Right cardiac atrium (tissue), 5 donors: Measurements from ENCODE around the gene ITPK1. TPM values are rescaled to one million over a fixed set of nuclear protein-coding genes. Genes with fewer than 3 reads are reported as not detected.
A peak's percentile ranks its signal among the peaks of the same experiment; 100 is the strongest.

Experiments
- ATAC-seq, 2 donors: fragments of 200-7000 bp; cut with Tn5 transposase; one replicate each; pipeline versions ENCODE4 v1.8.0 to v1.9.1; 2020; ENCODE audit warnings: moderate library complexity in 2 of 2, mild to moderate bottlenecking in 1 of 2
- DNase-seq, 3 donors: peaks; one replicate each; pipeline ENCODE4 v3.0.0-alpha.2; 2020
- H3K27ac ChIP-seq: one replicate; pipeline ENCODE4 v1.5.1; 2013; ENCODE audit warnings: mild to moderate bottlenecking, low read length, control low read depth, moderate library complexity
- H3K27me3 ChIP-seq: one replicate; pipeline ENCODE4 v1.6.1; 2013; ENCODE audit not compliant: control insufficient read depth, insufficient read depth
- H3K4me1 ChIP-seq: one replicate; pipeline ENCODE4 v1.6.1; 2013; ENCODE audit warnings: low read length; ENCODE audit not compliant: control insufficient read depth, insufficient read depth
- H3K4me3 ChIP-seq: one replicate; pipeline ENCODE4 v1.5.1; 2013; ENCODE audit warnings: low read length, control low read depth
- H3K9me3 ChIP-seq: one replicate; pipeline ENCODE4 v1.6.1; 2013; ENCODE audit warnings: low read length; ENCODE audit not compliant: control insufficient read depth
- WGBS: extraction: QIAGEN DNeasy Blood & Tissue Kit; methylation state at CpG from one replicate; pipeline ENCODE4 v1.1.7; 2013; 5-methylcytosine and 5-hydroxymethylcytosine counted together
- intact Hi-C, 4 donors: fragments of 100-400 bp; cut with DNase I; formaldehyde crosslinking; loops; one replicate each; pipeline versions ENCODE4 v1.11.0 to v1.14.0; 2022 to 2023
- polyA plus RNA-seq: library from polyadenylated mRNA; stranded (reverse); fragments of 200-250 nt; gene quantifications from one replicate; pipeline ENCODE4 v1.2.3, GENCODE V29; 2013
- total RNA-seq, 4 donors: library from RNA; stranded (reverse); fragmentation: NEBNext Ultra II Directional; extraction: Animal tissue kit (Norgen Biotek cat#: 25700); gene quantifications; one replicate each; pipeline ENCODE4 v1.2.1, GENCODE V29; 2021
- donor health status: healthy with polysubstance abuse.
- donor health status: DM: no; HTN: yes; CAD: no.
- donor health status: DM: no; HTN: no; CAD: no.
- donor health status: DM: no; HTN: yes; CAD: no; lungs with severe emphysema.
- donor health status: DM: yes; HTN: yes; CAD: no.

The ITPK1 gene
- total and polyA plus RNA-seq, 5 donors: 78.2 to 135 (median 128) TPM

DNA sequence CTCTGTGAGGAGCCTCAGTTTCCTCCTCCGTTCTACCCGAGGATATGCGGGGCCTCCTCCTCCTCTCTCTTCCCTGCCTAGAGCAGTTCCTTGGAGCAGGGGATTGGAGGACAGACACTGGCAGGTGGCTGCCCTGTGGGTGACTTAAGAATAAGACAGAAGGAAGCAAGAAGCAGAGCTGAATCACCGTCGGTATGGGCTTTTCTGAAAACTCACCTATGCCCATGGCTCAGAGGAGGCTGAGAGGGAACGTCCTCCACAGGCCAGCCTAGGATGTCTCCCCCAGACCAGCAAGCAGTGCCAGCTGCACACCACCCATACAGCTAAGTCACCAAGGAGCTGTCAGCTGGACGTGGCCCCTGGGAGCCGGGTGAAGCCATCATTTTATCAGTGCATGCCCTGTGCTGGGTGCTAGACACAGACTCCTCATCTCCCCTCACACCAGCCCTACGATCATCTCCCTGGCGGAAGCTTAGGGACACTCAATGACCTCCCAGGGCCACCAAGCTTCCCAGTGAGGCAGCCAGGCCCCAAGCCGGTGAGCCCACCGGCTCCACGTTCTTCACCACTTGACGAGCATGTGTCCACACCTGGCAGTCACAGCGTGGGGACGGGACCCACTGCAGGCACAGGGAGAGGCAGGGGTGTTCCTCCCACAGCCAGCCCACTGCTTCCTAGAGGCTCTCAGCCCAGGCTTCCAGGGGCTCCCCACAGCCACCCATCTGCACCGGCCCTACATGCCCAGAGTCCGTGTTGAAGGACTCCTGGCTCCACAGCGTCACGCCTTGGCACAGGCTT is 21.4 kb downstream of the ITPK1 start:
- Histone ChIP-seq H3K4me1 (peaks cover 42% of the 10 kb centered on the region), H3K4me3 (no peak overlapping the region), H3K27me3 (no peaks in the 10 kb centered on the region), H3K27ac (no peak overlapping the region), H3K9me3 (no peaks in the 10 kb centered on the region)
- DNase-seq (peak in 1 of 3 donors; percentile 50), ATAC-seq (no peak)
- 83% methylated on average over 20 of the region's 20 CpGs for WGBS
- intact Hi-C loops: no loop called here

- Histone ChIP-seq H3K27ac (peak overlapping the region; percentile 36), H3K4me1 (peaks cover 41% of the 10 kb centered on the region), H3K4me3 (no peak overlapping the region), H3K27me3 (no peaks in the 10 kb centered on the region), H3K9me3 (no peaks in the 10 kb centered on the region)
- no peak for ATAC-seq
- DNase-seq: peak in 2 of 3 donors; percentile 14 to 54
- 81% methylated on average over 24 of the region's 24 CpGs for WGBS
- intact Hi-C loops: no loop called here
These were observed 22.8 kb downstream of the ITPK1 start for GRCh38 chr14:93092606-93093556.

DNA sequence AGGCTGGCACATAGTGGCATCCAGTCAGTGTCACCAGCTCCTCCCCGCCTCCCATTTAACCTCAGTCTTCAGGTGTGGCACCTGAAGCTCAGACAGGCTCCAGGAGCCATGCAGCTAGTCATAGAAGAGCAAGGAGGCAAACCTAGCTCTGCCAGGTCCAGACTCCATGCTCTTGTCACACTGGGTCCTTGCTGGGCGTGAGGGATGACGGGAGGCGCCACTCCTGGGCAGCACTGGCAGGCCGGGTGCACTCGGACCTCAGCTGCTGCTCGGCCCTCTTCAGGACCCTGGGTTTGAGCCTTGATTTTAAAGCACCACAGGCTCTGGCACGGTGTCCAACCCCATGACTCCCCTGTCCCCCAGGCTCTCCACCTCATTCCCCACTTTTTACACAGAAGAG is 24.1 kb downstream of the ITPK1 start:
- DNase-seq (peak in 2 of 3 donors; percentile 33 to 38), ATAC-seq (no peak)
- Histone ChIP-seq H3K9me3 (no peaks in the 10 kb centered on the region), H3K4me1 (peaks cover 34% of the 10 kb centered on the region), H3K27ac (peak overlapping the region; percentile 36), H3K4me3 (no peak overlapping the region), H3K27me3 (no peaks in the 10 kb centered on the region)
- intact Hi-C loops: no loop called here
- 87% methylated on average over 8 of the region's 8 CpGs for WGBS

DNA sequence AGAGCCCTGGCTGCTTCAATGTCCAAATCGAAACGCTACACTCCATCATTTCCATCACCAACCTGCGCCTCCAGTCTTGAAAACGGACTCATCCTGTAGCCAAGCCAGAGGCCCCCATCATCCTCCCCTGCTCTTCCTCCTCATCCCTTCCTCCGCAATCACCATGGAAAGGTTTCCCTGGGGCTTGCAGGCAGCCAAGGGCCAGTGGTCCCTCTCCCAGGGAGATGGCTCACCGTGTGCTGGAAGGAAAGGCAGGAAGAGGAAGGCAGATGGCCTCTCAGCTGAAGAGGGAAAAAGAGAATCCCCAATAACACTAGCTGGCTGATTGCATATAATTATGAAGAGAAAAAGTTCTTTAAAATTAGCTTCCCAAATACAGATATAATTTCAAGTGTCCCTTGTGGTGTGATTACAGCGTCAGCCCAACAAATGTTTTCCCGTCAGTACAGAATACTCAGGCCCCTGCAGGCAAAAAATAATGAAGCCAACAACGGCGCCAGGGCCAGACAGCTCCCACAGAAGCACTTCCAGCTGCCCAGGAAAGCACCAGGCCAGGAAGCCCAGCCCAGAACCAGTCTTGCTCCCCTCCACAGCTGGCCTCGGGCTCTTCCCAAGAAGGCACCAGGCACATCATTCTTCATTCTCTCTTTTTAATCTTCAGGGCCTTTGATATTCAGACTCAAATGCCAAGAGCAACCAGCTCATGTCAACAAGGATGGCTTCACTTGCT is 24.7 kb downstream of the ITPK1 start:
- WGBS: 39% methylated on average over 11 of the region's 11 CpGs
- H3K9me3 ChIP-seq: no peaks in the 10 kb centered on the region
- peak; percentile 70 to 75 for ATAC-seq
- peak overlapping the region; percentile 79 for H3K27ac ChIP-seq
- H3K4me1 ChIP-seq: peaks cover 33% of the 10 kb centered on the region
- no peaks in the 10 kb centered on the region for H3K27me3 ChIP-seq
- no peak overlapping the region for H3K4me3 ChIP-seq
- peak; percentile 64 to 84 (median 83) for DNase-seq
- intact Hi-C loops: no loop called here

- WGBS: 77% methylated on average over 10 of the region's 10 CpGs
- DNase-seq: peak in 2 of 3 donors; percentile 46 to 53
- no peaks in the 10 kb centered on the region for H3K9me3 ChIP-seq
- H3K27me3 ChIP-seq: no peaks in the 10 kb centered on the region
- H3K4me3 ChIP-seq: no peak overlapping the region
- peak overlapping the region; percentile 10 for H3K27ac ChIP-seq
- ATAC-seq: peak in 1 of 2 donors; percentile 3
- intact Hi-C loops: no loop called here
- peaks cover 36% of the 10 kb centered on the region for H3K4me1 ChIP-seq
These were observed 26.0 kb downstream of the ITPK1 start for GRCh38 chr14:93089521-93090269.

DNA sequence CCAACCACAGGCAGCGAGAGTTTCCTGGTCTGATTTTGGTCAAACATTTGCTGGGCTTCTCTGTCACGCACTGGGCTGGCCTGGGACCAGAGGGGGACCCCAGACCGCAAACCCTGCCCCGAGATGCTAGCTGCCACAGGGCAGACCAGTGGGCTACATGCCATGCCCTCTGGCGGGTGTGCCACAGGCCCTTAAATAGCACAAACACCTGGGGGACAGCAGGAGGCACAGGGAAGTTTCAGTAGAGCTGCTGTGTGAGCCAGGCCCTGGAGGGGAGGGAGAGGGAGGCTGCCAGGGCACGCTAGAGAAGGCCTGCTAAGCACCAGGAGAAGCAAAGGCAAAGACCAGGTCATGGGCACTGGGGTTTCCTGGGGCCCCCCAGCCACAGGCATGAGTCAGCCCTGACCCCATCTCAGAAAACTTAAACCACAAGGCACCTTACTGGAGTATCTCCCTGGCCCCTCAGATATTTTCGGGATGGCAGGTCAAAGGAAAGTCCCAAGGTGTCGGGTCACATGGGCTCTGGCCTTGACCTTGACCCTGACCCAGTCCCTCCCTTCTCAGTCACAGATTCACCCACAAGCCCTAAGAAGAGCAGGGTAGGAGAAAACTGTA is 29.2 kb downstream of the ITPK1 start:
- 68% methylated on average over 8 of the region's 8 CpGs for WGBS
- no peaks in the 10 kb centered on the region for H3K9me3 ChIP-seq
- H3K4me3 ChIP-seq: no peak overlapping the region
- ATAC-seq (peak in 1 of 2 donors; percentile 12), DNase-seq (peak in 2 of 3 donors; percentile 56 to 58)
- intact Hi-C loops: no loop called here
- peak overlapping the region; percentile 89 for H3K27ac ChIP-seq
- H3K27me3 ChIP-seq: no peaks in the 10 kb centered on the region
- H3K4me1 ChIP-seq: peaks cover 30% of the 10 kb centered on the region

GRCh38 chr14:93085911-93086310 is 29.8 kb downstream of the ITPK1 start:
- Histone ChIP-seq H3K4me1 (peaks cover 26% of the 10 kb centered on the region), H3K4me3 (no peak overlapping the region), H3K27ac (peak overlapping the region; percentile 89), H3K9me3 (no peaks in the 10 kb centered on the region), H3K27me3 (no peaks in the 10 kb centered on the region)
- 65% methylated on average over 3 of the region's 3 CpGs for WGBS
- peak in 2 of 3 donors; percentile 34 to 38 for DNase-seq
- peak; percentile 27 to 31 for ATAC-seq
- intact Hi-C loops: no loop called here

GRCh38 chr14:93084866-93085857 is 30.6 kb downstream of the ITPK1 start:
- peak overlapping the region; percentile 28 for H3K27ac ChIP-seq
- H3K27me3 ChIP-seq: no peaks in the 10 kb centered on the region
- ATAC-seq: no peak
- H3K9me3 ChIP-seq: no peaks in the 10 kb centered on the region
- intact Hi-C loops: no loop called here
- WGBS: 70% methylated on average over 21 of the region's 21 CpGs
- H3K4me1 ChIP-seq: peaks cover 26% of the 10 kb centered on the region
- no peak overlapping the region for H3K4me3 ChIP-seq
- DNase-seq: peak in 2 of 3 donors; percentile 39 to 51

DNA sequence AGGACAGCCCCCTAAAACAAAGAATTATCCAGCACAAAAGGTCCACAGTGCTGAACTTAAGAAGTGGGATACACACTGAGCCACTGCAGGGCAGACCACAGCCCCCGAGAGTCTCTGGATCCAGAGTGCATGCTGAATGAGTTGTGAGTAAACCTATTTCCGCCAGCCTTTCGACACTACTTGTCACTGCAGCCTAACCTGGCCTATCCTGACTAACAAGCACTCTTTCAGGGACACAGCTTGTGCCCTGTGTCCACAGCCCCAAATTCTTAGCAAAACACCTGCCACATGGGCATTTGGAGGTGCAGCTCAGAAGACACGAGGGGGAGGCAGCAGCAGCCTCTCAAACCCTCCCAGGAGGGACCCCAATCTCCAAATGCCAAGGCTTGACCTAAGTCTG is 31.3 kb downstream of the ITPK1 start:
- 97% methylated on average over 4 of the region's 4 CpGs for WGBS
- DNase-seq (peak in 1 of 3 donors; percentile 1), ATAC-seq (no peak)
- Histone ChIP-seq H3K27ac (peak overlapping the region; percentile 10), H3K27me3 (no peaks in the 10 kb centered on the region), H3K4me1 (peaks cover 24% of the 10 kb centered on the region), H3K9me3 (no peaks in the 10 kb centered on the region), H3K4me3 (no peak overlapping the region)
- intact Hi-C loops: no loop called here
